A549 (cell line): ENCODE data around the gene OR10G7. TPM values are rescaled to one million over a fixed set of nuclear protein-coding genes. Genes with fewer than 3 reads are reported as not detected.

ENCODE experiments used
- ATAC-seq, 2 experiments: fragments of 200-7000 bp in 1 of 2; fragments of >200 bp in 1 of 2; cut with Nextera tagmentation in 1 of 2; cut with Tn5 transposase in 1 of 2; 3 replicates each; pipeline versions ENCODE4 v1.8.0 to v1.9.1; 2018 to 2020; ENCODE audit warnings: mild to moderate bottlenecking in 1 of 2, moderate library complexity in 1 of 2
- CTCF ChIA-PET: fragments of 300-600 bp; sonication (Branson Sonifier 250); formaldehyde crosslinking; extraction: SDS; loops from one replicate; lab custom pipeline; 2021; ENCODE audit warnings: antibody characterized with exemption, inconsistent platforms; lab: Yijun Ruan, JAX
- POLR2A ChIA-PET: fragments of 350-600 bp; formaldehyde crosslinking; extraction: SDS; loops from one replicate; lab custom pipeline; 2021; ENCODE audit warnings: antibody characterized with exemption, inconsistent platforms; lab: Yijun Ruan, JAX
- DNase-seq, 2 experiments: peaks; one replicate each; pipeline versions ENCODE4 v3.0.0 to v3.0.0-alpha.2; 2011 to 2016; ENCODE audit warnings: low read depth in 1 of 2, low spot score in 1 of 2
- FAIRE-seq: peaks from 2 replicates; lab custom pipeline; 2011; peaks lifted over from hg19 to GRCh38; lab: Jason Lieb, UNC
- H3K27ac ChIP-seq, 2 experiments: fragments of >200 bp; sonication (Bioruptor Twin); formaldehyde crosslinking; 3 replicates each; pipeline ENCODE4 v1.5.1; 2016 to 2017
- H3K4me1 ChIP-seq: fragments of >200 bp; sonication (Bioruptor Twin); formaldehyde crosslinking; 3 replicates; pipeline ENCODE4 v1.6.1; 2016
- H3K4me2 ChIP-seq: fragments of >200 bp; sonication (Bioruptor Twin); formaldehyde crosslinking; 3 replicates; pipeline ENCODE4 v1.6.1; 2016
- H3K4me3 ChIP-seq: fragments of >200 bp; sonication (Bioruptor Twin); formaldehyde crosslinking; 3 replicates; pipeline ENCODE4 v1.5.1; 2016
- H3K9me3 ChIP-seq: fragments of >200 bp; sonication (Bioruptor Twin); formaldehyde crosslinking; 3 replicates; pipeline ENCODE4 v1.6.1; 2016
- CBX2 ChIP-seq: fragments of 200-600 bp; sonication (generic); IDR thresholded peaks from 2 replicates; pipeline ENCODE4 v1.6.1; 2016; ENCODE audit warnings: low read depth, mild to moderate bottlenecking, borderline replicate concordance
- CBX8 ChIP-seq: fragments of 200-600 bp; sonication (generic); IDR thresholded peaks from 2 replicates; pipeline ENCODE4 v1.6.1; 2016
- CHD4 ChIP-seq: fragments of 200-600 bp; sonication (generic); IDR thresholded peaks from 2 replicates; pipeline ENCODE4 v1.6.1; 2016; ENCODE audit warnings: antibody characterized with exemption, mild to moderate bottlenecking, borderline replicate concordance
- EHMT2 ChIP-seq: fragments of 200-600 bp; sonication (generic); IDR thresholded peaks from 2 replicates; pipeline ENCODE4 v1.6.1; 2016; ENCODE audit warnings: antibody characterized with exemption, low read depth, mild to moderate bottlenecking, moderate library complexity
- EP300 ChIP-seq, 2 experiments: fragments of >200 bp; sonication (Bioruptor Twin); formaldehyde crosslinking; IDR thresholded peaks; 2 replicates in 1 of 2; 3 replicates in 1 of 2; pipeline ENCODE4 v1.6.1; 2016 to 2017
- GATA3 ChIP-seq: IDR thresholded peaks from 2 replicates; pipeline ENCODE4 v1.6.1; 2012; ENCODE audit warnings: borderline replicate concordance
- HDAC2 ChIP-seq: fragments of 200-600 bp; sonication (generic); IDR thresholded peaks from 2 replicates; pipeline ENCODE4 v1.6.1; 2016
- HES2 ChIP-seq: fragments of >200 bp; sonication (Bioruptor Twin); formaldehyde crosslinking; IDR thresholded peaks from 2 replicates; pipeline ENCODE4 v1.6.1; 2016
- HOXB5 ChIP-seq: fragments of 250-450 bp; sonication (Bioruptor Pico); IDR thresholded peaks from 2 replicates; pipeline ENCODE4 v1.5.0; 2020; ENCODE audit warnings: mild to moderate bottlenecking, moderate library complexity
- JUN ChIP-seq, 2 experiments: fragments of >200 bp; sonication (Bioruptor Twin); formaldehyde crosslinking; IDR thresholded peaks; 2 replicates in 1 of 2; 3 replicates in 1 of 2; pipeline ENCODE4 v1.6.1; 2016 to 2017
- MYC ChIP-seq: IDR thresholded peaks from 2 replicates; pipeline ENCODE4 v1.6.1; 2012; ENCODE audit warnings: mild to moderate bottlenecking, inconsistent platforms, low read length, improper control_type of control experiment, borderline replicate concordance
- NPAS2 ChIP-seq: fragments of 250-450 bp; sonication (Bioruptor Pico); IDR thresholded peaks from 2 replicates; pipeline ENCODE4 v1.8.0; 2022; ENCODE audit warnings: mild to moderate bottlenecking, moderate library complexity, borderline replicate concordance
- PBX3 ChIP-seq: IDR thresholded peaks from 2 replicates; pipeline ENCODE4 v1.6.1; 2012
- RCOR1 ChIP-seq: fragments of 150-350 bp; IDR thresholded peaks from 2 replicates; pipeline ENCODE4 v1.6.1; 2014; ENCODE audit warnings: antibody characterized with exemption, low read length, low read depth
- SREBF2 ChIP-seq: fragments of 450-650 bp; IDR thresholded peaks from 2 replicates; pipeline ENCODE4 v1.6.1; 2014; ENCODE audit warnings: mild to moderate bottlenecking, moderate library complexity
- TFCP2L1 ChIP-seq: fragments of 250-450 bp; sonication (Bioruptor Pico); IDR thresholded peaks from 2 replicates; pipeline ENCODE4 v1.5.0; 2021; ENCODE audit warnings: mild to moderate bottlenecking
- WGBS: methylation state at CpG from one replicate; pipeline ENCODE4 v1.1.6; 2017; ENCODE audit errors: missing lambda C conversion rate; 5-methylcytosine and 5-hydroxymethylcytosine counted together
- polyA plus RNA-seq, 4 experiments: library from polyadenylated mRNA; depleted of rRNA in 3 of 4; stranded (reverse); fragments of >200 nt; fragmentation: RNase III in 1 of 4; extraction: RNeasy Plus Mini Kit Qiagen cat#74134 plus additional on column Dnase treatment in 1 of 4; gene quantifications; 2 replicates in 3 of 4; 3 replicates in 1 of 4; pipeline ENCODE4 v1.2.3, GENCODE V29; 2011 to 2017
- TF ChIP-seq, protein P1 (sequence below): fragments of 200-600 bp; sonication (generic); IDR thresholded peaks from 2 replicates; pipeline ENCODE4 v1.6.1; 2016; ENCODE audit warnings: antibody characterized with exemption, mild to moderate bottlenecking, moderate library complexity
- TF ChIP-seq, protein P2 (sequence below): fragments of >200 bp; sonication (Bioruptor Twin); formaldehyde crosslinking; IDR thresholded peaks from 3 replicates; pipeline ENCODE4 v1.6.1; 2016

Gene OR10G7
- polyA plus RNA-seq, 2 of the 4 experiments (the other 2 are of a cell fraction): not detected

DNA sequence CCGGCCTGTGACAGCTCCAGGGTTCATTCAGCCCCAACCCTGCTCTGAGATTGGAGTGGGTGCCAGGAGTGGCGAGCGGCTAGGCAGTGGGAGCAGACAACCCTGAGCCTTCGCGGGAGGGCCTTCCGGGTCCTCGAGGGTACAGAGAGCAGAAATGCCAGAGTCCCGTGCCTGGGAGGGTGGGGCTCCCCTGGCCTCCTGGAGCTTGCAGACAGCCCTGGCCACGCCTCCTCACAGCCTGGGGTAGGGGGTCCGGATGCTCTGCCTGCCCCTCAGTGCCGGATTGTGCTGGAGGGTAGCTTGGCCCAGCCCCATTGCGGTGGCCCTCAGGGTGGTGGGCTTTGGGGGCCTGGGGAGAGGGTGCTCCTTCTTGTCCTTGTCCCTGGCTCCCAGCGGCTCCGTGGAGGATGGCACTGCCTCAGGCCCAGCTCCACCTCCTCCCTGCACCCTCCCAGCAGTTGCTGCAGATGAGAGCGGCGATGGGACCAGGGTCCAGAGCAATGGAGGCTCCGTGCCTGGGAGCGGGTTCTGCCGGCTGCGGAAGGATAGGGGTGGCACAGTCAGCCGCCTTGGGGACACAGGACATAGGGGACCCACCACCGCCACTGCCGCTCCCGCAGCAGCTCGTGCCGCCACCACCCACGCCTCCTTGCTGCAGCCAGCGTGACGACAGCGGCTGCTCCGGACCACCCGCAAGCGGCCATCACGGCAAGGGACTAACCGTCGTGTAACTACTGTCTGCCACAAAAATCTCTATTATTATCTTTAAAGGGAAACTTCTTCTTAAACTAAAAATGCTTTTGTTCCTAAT, 34.9 kb upstream of the OR10G7 start:
- WGBS: 22% methylated on average over 22 of the region's 36 CpGs
- H3K9me3 ChIP-seq: no peaks in the 10 kb centered on the region
- no peaks in the 10 kb centered on the region for H3K4me1 ChIP-seq
- POLR2A ChIA-PET: no interaction called here
- DNase-seq: peak; percentile 3 to 10
- peak overlapping the region; percentile 79 for H3K4me2 ChIP-seq
- peak; percentile 86 to 92 for ATAC-seq
- CTCF ChIA-PET: interaction anchor here (1.0 to 1.5 kb wide), 2 partner anchors 12 to 118 kb away, joined by 3 to 5 read pairs; no protein-coding TSS in a partner anchor
- peak overlapping the region; percentile 45 for H3K4me3 ChIP-seq
- no peak for FAIRE-seq
- H3K27ac ChIP-seq: peak overlapping the region; percentile 31 to 39; a peak in 3 of 6 replicates
- TF ChIP-seq CHD4: no peak
- TF ChIP-seq HDAC2: no peak

DNA sequence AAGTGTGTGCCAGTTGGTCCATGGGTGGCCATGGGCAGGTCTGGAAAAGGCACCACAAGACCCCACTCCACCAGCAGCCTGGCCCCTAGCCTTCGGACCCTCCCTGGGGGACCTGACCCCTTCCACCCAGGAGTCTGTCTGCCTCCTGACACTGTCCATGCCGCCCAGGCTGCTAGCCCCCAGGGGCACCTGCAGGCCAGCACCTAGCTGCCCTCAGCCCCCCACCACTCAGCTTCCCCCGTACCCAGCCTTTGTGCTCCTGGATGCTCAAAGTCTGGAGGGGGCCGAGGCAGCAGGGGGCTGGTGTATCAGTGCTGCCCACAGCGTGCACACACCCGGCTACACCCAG, 34.3 kb upstream of the OR10G7 start:
- Histone ChIP-seq H3K4me2 (peak overlapping the region; percentile 79), H3K9me3 (no peaks in the 10 kb centered on the region), H3K4me1 (no peaks in the 10 kb centered on the region), H3K4me3 (no peak overlapping the region; the same call in 2 of the 3 replicates), H3K27ac (no peak overlapping the region)
- no peak for FAIRE-seq
- no peak for DNase-seq
- ATAC-seq: no peak; a peak in 3 of 6 replicates
- ChIA-PET POLR2A (no interaction called here), CTCF (interaction anchor here (1.0 to 1.5 kb wide), 2 partner anchors 11 to 119 kb away, joined by 3 to 5 read pairs; no protein-coding TSS in a partner anchor)
- TF ChIP-seq TFCP2L1 (CRISPR knock-in tag) (no peak), EHMT2 (no peak), HES2 (no peak), SREBF2 (no peak), NPAS2 (CRISPR knock-in tag) (no peak), CBX2 (no peak), EP300 (IDR thresholded peaks at IDR 0.05) (no peak), JUN (IDR thresholded peaks at IDR 0.05) (no peak), RCOR1 (no peak), PBX3 (no peak), GATA3 (no peak), MYC (no peak), HOXB5 (CRISPR knock-in tag) (no peak), CBX8 (no peak)
- TF ChIP-seq, protein P1, sequence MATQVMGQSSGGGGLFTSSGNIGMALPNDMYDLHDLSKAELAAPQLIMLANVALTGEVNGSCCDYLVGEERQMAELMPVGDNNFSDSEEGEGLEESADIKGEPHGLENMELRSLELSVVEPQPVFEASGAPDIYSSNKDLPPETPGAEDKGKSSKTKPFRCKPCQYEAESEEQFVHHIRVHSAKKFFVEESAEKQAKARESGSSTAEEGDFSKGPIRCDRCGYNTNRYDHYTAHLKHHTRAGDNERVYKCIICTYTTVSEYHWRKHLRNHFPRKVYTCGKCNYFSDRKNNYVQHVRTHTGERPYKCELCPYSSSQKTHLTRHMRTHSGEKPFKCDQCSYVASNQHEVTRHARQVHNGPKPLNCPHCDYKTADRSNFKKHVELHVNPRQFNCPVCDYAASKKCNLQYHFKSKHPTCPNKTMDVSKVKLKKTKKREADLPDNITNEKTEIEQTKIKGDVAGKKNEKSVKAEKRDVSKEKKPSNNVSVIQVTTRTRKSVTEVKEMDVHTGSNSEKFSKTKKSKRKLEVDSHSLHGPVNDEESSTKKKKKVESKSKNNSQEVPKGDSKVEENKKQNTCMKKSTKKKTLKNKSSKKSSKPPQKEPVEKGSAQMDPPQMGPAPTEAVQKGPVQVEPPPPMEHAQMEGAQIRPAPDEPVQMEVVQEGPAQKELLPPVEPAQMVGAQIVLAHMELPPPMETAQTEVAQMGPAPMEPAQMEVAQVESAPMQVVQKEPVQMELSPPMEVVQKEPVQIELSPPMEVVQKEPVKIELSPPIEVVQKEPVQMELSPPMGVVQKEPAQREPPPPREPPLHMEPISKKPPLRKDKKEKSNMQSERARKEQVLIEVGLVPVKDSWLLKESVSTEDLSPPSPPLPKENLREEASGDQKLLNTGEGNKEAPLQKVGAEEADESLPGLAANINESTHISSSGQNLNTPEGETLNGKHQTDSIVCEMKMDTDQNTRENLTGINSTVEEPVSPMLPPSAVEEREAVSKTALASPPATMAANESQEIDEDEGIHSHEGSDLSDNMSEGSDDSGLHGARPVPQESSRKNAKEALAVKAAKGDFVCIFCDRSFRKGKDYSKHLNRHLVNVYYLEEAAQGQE: no peak
- TF ChIP-seq, protein P2, sequence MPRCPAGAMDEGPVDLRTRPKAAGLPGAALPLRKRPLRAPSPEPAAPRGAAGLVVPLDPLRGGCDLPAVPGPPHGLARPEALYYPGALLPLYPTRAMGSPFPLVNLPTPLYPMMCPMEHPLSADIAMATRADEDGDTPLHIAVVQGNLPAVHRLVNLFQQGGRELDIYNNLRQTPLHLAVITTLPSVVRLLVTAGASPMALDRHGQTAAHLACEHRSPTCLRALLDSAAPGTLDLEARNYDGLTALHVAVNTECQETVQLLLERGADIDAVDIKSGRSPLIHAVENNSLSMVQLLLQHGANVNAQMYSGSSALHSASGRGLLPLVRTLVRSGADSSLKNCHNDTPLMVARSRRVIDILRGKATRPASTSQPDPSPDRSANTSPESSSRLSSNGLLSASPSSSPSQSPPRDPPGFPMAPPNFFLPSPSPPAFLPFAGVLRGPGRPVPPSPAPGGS: no peak
- WGBS: 67% methylated on average over 2 of the region's 6 CpGs
